Panc1 (cell line): ENCODE measurements around the gene MAP2K3. TPM values are rescaled to one million over a fixed set of nuclear protein-coding genes. Genes with fewer than 3 reads are reported as not detected.

ENCODE experiments used
- ATAC-seq: fragments of 200-7000 bp; cut with Tn5 transposase; 2 replicates; pipeline ENCODE4 v1.9.1; 2020; ENCODE audit warnings: mild to moderate bottlenecking, moderate library complexity
- BruUV-seq: library from RNA; stranded (reverse); fragments of 400-500 nt; replicated peaks from 2 replicates; lab custom pipeline; 2021; lab: Mats Ljungman, UMichigan
- CTCF ChIA-PET: fragments of 300-600 bp; sonication (Branson Sonifier 250); formaldehyde crosslinking; loops from one replicate; lab custom pipeline; 2022; ENCODE audit warnings: antibody characterized with exemption; lab: Charles Lee
- POLR2A ChIA-PET: fragments of 300-600 bp; sonication (Branson Sonifier 250); formaldehyde crosslinking; loops from one replicate; lab custom pipeline; 2022; ENCODE audit warnings: antibody characterized with exemption; lab: Charles Lee
- DNase-seq: peaks from one replicate; pipeline ENCODE4 v3.0.0-alpha.2; 2010; ENCODE audit warnings: low read depth, low spot score
- H3K27ac ChIP-seq: 2 replicates; pipeline ENCODE4 v1.5.1; 2011; ENCODE audit warnings: mild to moderate bottlenecking, low read length, inconsistent platforms
- H3K27me3 ChIP-seq: fragments of 200-500 bp; sonication (Bioruptor generic); 2 replicates; pipeline ENCODE4 v1.6.0; 2014; ENCODE audit warnings: low read length, inconsistent platforms; ENCODE audit not compliant: control insufficient read depth, insufficient read depth
- H3K36me3 ChIP-seq: fragments of 200-500 bp; sonication (Bioruptor generic); 2 replicates; pipeline ENCODE4 v1.5.1; 2014; ENCODE audit warnings: inconsistent platforms, mild to moderate bottlenecking, low read length, moderate library complexity; ENCODE audit not compliant: control insufficient read depth, insufficient read depth
- H3K4me1 ChIP-seq: 2 replicates; pipeline ENCODE4 v1.5.1; 2011; ENCODE audit warnings: inconsistent platforms, mild to moderate bottlenecking, low read length, moderate library complexity; ENCODE audit not compliant: control insufficient read depth, insufficient read depth
- H3K4me3 ChIP-seq, 2 experiments: 2 replicates each; pipeline ENCODE4 v1.5.1; 2011 to 2012; ENCODE audit warnings: low read depth in 2 of 2, low read length in 2 of 2, mild to moderate bottlenecking in 2 of 2, inconsistent platforms in 1 of 2, moderate library complexity in 1 of 2
- H3K9me3 ChIP-seq: fragments of 200-500 bp; sonication (Bioruptor generic); 2 replicates; pipeline ENCODE4 v1.5.1; 2014; ENCODE audit warnings: low read depth, mild to moderate bottlenecking, inconsistent platforms, low read length, moderate library complexity; ENCODE audit not compliant: control insufficient read depth, insufficient read depth
- CTCF ChIP-seq: fragments of 450-650 bp; IDR thresholded peaks from 2 replicates; pipeline ENCODE4 v1.5.1; 2017; ENCODE audit warnings: mild to moderate bottlenecking
- POLR2AphosphoS5 ChIP-seq: IDR thresholded peaks from 2 replicates; pipeline ENCODE4 v1.6.1; 2012; ENCODE audit warnings: mild to moderate bottlenecking, low read depth, low read length, moderate library complexity
- REST ChIP-seq, 2 experiments: IDR thresholded peaks; 2 replicates each; pipeline ENCODE4 v1.6.1; 2011 to 2012; ENCODE audit warnings: low read depth in 2 of 2, control low read depth in 1 of 2, low read length in 1 of 2, mild to moderate bottlenecking in 1 of 2, moderate library complexity in 1 of 2; ENCODE audit not compliant: insufficient read depth in 1 of 2
- SIN3A ChIP-seq: IDR thresholded peaks from 2 replicates; pipeline ENCODE4 v1.6.1; 2012; ENCODE audit warnings: low read depth, mild to moderate bottlenecking, low read length, moderate library complexity, borderline replicate concordance; ENCODE audit not compliant: insufficient read depth
- TCF7L2 ChIP-seq: IDR thresholded peaks from 2 replicates; pipeline ENCODE4 v1.6.1; 2011; ENCODE audit warnings: mild to moderate bottlenecking, low read depth, low read length, inconsistent platforms
- in situ Hi-C: cut with HindIII; loops from 2 replicates; pipeline ENCODE4 v1.10.0; 2016; ENCODE audit warnings: low sequenced_read_pairs, low pct_unique_long_range_greater_than_20kb
- intact Hi-C: fragments of 100-400 bp; cut with micrococcal nuclease; formaldehyde crosslinking; loops from one replicate; pipeline ENCODE4 v1.10.0; 2022; ENCODE audit not compliant: unreplicated experiment
- total RNA-seq: library from RNA; stranded (reverse); gene quantifications from one replicate; pipeline ENCODE4 v1.2.1, GENCODE V29; 2021; ENCODE audit not compliant: unreplicated experiment

Gene MAP2K3
- total RNA-seq, 1 experiment from 2014 or later: 44.4 TPM

GRCh38 chr17:21296097-21297025 lies 11.8 kb downstream of the MAP2K3 start:
- Histone ChIP-seq H3K36me3 (no peaks in the 10 kb centered on the region), H3K4me1 (peaks cover 6% of the 10 kb centered on the region; the same call in 1 of the 2 replicates), H3K4me3 (no peak overlapping the region), H3K9me3 (no peaks in the 10 kb centered on the region), H3K27ac (no peak overlapping the region), H3K27me3 (no peaks in the 10 kb centered on the region)
- ChIA-PET CTCF (no interaction called here), POLR2A (no interaction called here)
- no TSS peak for BruUV-seq
- ATAC-seq: peak; percentile 22; the same call in 1 of the 2 replicates
- TF ChIP-seq TCF7L2: no peak
- TF ChIP-seq POLR2AphosphoS5: no peak
- no peak for TF ChIP-seq REST (IDR thresholded peaks at IDR 0.05; ENCODE audit: insufficient read depth in 1 of 2, low read depth in 2 of 2, low read length in 1 of 2)
- TF ChIP-seq CTCF: no peak
- TF ChIP-seq SIN3A: no peak
- DNase-seq: no peak
- in situ Hi-C loops: no loop called here
- intact Hi-C loops: no loop called here

- intact Hi-C loops: no loop called here
- Histone ChIP-seq H3K27me3 (no peaks in the 10 kb centered on the region), H3K27ac (no peak overlapping the region), H3K9me3 (no peaks in the 10 kb centered on the region), H3K4me3 (no peak overlapping the region), H3K4me1 (peaks cover 6% of the 10 kb centered on the region; the same call in 1 of the 2 replicates), H3K36me3 (no peaks in the 10 kb centered on the region)
- no peak for ATAC-seq
- in situ Hi-C loops: no loop called here
- POLR2A ChIA-PET: no interaction called here
- DNase-seq: no peak
- TF ChIP-seq CTCF: no peak
- no peak for TF ChIP-seq TCF7L2
- TF ChIP-seq REST (IDR thresholded peaks at IDR 0.05; ENCODE audit: insufficient read depth in 1 of 2, low read depth in 2 of 2, low read length in 1 of 2): no peak
- TF ChIP-seq SIN3A: no peak
- no peak for TF ChIP-seq POLR2AphosphoS5
- no TSS peak for BruUV-seq
- CTCF ChIA-PET: no interaction called here
Measured at GRCh38 chr17:21297026-21297520, 12.6 kb downstream of the MAP2K3 start.
